Stimulated activated CD4-positive, alpha-beta T cell treated with anti-CD3 and anti-CD28 coated beads, Interleukin-15, amount 100 ng/mL, for 24 hours (primary cell): Measurements from ENCODE around the gene DCTN3.

Source experiments
- DNase-seq: peaks from one replicate; pipeline ENCODE4 v3.0.0-alpha.2; 2020

DCTN3 gene

GRCh38 chr9:34588671-34589635 lies 31.3 kb downstream of the DCTN3 start:
- no peak for DNase-seq

GRCh38 chr9:34587271-34587670 lies 33.0 kb downstream of the DCTN3 start:
- no peak for DNase-seq

GRCh38 chr9:34585946-34586669 lies 34.2 kb downstream of the DCTN3 start:
- no peak for DNase-seq

DNA sequence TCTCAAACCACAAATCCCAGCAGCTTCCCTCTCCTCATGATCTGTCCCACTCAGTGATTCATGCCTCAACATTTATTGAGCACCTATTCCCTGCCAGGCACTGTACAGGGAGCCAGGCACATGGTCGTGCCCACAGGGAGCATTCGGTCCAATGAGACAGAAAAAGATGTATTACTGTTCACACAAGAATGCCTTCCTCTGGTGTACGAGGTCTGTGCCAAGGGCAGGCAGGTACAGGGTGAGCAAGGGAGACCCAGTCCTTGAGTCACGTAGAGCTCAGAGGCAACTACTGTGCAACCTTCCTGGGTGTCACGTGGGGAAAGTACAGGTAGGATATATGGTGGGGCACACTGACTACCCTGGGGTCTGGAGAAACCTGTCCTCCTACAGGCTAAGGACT lies 35.3 kb downstream of the DCTN3 start:
- DNase-seq: no peak

GRCh38 chr9:34582787-34583186 lies 37.5 kb downstream of the DCTN3 start:
- DNase-seq: no peak

GRCh38 chr9:34581318-34581717 lies 39.0 kb downstream of the DCTN3 start:
- no peak for DNase-seq

GRCh38 chr9:34580358-34580757 lies 39.9 kb downstream of the DCTN3 start:
- DNase-seq: no peak

DNA sequence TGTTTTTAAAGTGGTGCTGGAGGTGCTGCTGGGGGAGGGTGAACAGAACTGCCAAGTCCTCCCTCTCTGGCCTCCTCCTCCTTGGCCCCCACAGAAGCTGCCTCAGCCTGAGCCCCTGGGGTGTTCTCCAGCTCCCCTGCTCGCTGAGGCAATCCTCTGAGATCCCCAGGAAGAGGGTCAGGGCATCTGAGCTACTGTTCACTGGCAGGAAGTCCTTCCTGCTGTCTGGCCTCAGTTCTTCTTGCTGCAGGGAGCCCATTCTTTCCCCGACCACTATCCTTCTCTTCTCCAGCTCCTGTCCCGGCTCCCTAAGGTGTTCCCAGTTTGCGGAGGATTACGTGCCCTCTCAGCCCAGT lies 40.5 kb downstream of the DCTN3 start:
- no peak for DNase-seq

DNA sequence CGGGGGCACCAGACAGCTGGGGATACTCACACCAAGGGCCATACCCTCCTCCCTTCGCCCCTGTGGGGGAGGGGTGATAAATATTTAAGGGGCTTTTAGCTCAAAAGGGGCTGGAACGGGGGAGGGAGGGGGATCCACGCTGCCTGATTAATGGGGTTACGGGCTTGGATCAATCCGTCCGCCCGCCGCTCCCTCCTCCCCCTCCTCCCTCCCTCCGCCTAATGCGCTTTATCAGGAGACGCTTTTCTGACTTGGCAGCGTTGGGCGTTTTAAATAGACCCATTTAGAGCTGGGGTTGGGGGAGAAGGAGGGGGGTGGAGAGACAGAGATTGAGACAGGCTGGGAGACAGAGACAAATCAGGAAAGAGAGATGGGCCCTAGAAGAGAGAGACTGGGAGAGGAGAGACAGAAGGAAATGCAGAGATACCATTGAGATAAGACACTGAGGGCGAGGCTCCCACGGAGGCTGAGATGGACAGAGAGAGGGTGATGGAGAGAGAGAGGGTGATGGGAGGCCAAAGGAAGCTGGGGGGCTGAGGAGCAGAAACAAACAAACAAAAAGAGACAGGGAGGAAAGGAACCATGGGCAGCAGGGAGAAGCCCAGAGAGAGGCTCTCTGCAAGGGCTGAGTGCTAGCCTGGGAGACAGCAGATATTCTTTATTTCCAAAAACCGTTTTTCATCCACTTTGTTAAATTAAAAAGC lies 41.0 kb downstream of the DCTN3 start:
- no peak for DNase-seq

DNA sequence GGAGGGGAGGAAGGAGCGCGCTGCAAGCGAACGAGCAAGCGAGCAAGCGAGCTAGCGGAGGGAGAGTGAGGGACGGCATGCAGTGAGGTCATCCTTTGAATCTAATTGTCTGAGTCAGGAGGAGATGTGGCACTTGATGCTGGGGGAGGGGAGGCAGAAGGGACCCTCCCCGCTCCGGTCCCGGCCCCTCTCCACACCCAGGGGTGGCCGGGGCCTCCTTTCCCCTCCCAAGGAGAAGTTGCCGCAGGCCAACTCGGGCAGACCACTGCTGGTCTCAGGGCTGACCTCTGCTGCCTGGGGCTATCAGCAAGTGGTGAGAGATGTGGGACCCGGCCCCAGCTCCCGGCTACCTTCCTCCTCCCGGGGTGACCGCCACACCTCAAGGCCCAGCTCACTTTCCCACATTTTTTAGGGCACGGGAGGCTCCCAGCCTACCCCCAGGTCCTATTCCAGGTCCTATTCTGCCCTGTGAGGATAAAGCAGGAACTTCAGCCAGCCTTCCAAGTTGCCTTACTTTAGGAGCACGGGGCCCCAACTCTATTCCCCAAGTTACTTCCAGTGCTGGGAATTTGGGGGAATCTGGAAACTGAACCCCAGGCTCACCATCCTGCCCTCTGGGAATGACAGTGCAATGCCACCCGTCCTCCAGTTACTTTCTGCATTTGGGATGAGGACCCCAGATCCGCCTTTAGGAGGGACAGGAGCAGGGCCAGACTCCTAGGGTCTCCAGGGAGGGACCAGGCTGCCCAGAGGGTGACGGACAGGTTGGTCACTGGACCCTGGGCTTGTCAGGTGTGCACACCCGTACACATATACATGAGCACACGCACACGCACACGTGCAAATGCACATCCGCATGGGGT lies 41.8 kb downstream of the DCTN3 start:
- peak; percentile 41 for DNase-seq

- DNase-seq: no peak
These were observed 42.7 kb downstream of the DCTN3 start for GRCh38 chr9:34577400-34578240.

- DNase-seq: no peak
These were observed 43.5 kb downstream of the DCTN3 start for GRCh38 chr9:34576597-34577399.

DNA sequence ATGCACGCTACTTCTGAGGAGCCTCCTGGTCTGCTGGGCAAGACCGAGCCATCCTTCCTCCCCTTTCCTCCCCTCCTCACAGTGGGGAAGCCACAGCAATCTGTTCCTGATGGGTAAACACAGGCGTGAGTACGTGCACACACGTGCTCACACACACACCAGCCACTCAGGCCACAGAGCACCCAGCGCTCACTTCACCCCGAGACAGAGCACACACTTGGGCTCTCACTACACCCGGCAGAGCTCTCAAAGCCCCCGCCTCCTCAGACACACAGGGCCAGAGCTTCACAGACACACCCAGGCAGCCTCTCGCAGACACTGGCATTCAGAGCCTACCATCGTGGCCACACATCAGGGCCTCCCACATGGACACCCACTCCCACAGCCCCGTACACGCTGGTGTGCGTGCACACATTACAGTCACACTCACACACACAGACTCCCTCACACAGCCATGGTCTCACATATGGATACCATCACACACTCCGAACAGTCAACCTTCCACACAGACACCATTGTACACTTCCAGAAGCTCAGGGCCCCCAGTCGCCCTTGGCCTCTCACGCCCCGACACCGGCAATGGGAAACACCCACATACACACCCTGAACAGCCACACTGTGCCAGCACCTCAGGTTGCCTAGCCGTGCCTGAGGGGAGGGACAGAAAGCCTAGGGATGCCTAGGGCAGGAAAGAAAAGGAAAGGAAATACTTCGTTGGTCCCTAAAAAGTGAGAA lies 44.3 kb downstream of the DCTN3 start:
- DNase-seq: no peak

DNA sequence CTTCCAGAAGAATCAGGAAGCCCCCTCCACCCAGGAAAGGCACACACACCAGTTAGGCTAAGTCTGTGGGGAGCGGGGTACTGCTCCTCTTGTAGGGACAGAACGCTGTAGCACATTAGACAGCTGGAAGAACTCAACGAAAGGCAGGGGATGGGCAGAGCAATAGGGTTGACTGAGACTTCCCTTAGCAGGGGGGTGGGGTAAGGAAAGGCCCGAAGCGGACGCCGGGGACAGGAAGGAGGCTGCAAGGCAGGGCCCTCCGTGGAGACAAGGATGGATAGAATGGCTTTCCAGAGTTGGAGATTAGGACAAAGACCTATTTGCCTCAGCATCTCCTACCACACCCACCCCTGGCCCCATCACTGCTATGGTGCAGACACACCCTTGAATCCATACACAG lies 45.1 kb downstream of the DCTN3 start:
- no peak for DNase-seq

- no peak for DNase-seq
These were observed 45.7 kb downstream of the DCTN3 start for GRCh38 chr9:34574571-34574970.

DNA sequence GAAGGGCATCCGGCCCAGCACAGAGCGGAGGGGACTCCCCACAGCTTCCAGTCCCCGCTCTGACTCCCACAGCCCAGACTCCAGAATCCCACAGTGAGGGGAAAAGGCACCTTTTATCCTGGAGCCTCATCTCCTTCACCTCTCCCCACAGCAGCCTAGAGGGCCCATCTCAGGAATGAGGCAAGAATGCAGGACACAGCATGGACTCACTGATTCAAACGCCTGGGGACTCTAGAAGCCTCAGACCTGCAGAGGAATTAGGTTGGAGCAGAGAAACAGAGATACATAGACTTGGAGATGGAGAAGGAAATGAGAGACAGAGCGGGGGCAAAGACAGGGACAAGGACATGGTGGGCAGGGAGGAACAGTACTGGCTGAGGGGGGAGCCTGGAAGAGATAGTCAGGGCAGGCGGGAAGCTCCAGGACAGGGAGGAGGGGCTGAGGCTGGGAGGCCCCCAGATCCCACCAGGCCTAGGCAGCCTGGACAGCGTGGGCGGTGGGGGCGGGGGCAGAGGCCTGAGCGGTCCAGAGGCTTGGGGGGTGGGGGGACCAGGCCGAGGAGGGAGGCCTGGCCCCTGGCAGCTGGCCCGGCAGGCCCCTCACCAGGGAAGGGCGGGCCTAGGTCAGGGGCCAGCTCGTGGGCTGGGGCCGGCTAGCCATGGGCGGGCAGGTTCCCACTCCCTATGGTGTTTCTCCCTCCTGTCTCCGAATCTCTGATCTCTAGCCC lies 46.5 kb downstream of the DCTN3 start:
- no peak for DNase-seq

- DNase-seq: no peak
These were observed 47.7 kb downstream of the DCTN3 start for GRCh38 chr9:34572628-34573027.

DNA sequence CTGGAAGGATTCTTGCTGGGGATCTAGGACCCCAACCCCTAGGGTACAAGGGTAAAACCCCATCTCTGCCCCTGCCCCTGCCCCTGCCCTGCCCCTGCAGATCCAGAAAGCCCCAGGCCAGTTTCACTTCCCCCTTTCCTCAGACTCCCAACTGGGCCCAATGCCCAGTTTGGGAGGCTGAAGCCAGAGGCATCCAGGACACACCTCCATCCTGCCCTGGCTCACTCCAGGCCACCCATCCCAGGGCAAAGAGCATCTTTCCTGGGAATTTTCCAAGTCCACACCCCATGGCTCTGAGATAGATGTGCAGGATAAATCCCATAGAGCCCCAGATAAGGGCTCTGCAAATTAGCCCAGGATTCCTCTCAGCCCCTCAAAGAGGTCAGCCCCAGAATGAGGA lies 48.2 kb downstream of the DCTN3 start:
- no peak for DNase-seq

DNA sequence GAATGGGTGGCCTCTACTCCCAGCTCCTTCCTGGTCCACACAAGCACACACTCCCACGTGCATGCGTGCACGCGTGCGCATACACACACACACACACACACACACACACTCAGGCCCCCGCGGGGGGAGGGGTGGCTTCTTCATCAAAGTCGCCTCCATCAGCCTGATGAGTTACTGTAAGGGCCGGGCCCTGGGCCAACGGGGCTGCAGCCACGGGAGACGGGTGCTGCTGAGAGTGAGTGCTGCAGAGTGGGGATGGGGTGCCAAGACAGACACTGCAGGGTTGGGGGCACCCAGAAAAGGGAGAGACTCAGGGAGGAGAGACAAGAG lies 48.8 kb downstream of the DCTN3 start:
- DNase-seq: no peak
